HG02884 (cell line): ENCODE results near the gene GPR78.

Experiments used
- ATAC-seq: cut with Tn5 transposase; IDR thresholded peaks from one replicate; pipeline ENCODE4 v1.9.1; 2021; ENCODE audit warnings: mild to moderate bottlenecking, moderate library complexity; ENCODE audit not compliant: unreplicated experiment

The GPR78 gene

GRCh38 chr4:8598391-8599090 lies 18.3 kb downstream of the GPR78 start:
- ATAC-seq, result no peak

- ATAC-seq, result no peak
Observed at GRCh38 chr4:8599091-8599460, 18.9 kb downstream of the GPR78 start.

GRCh38 chr4:8599657-8600056 lies 19.5 kb downstream of the GPR78 start:
- no peak for ATAC-seq

- ATAC-seq, result no peak
Observed at GRCh38 chr4:8600266-8600665, 20.1 kb downstream of the GPR78 start.

GRCh38 chr4:8600686-8601085 lies 20.5 kb downstream of the GPR78 start:
- no peak for ATAC-seq

GRCh38 chr4:8601086-8601485 lies 20.9 kb downstream of the GPR78 start:
- ATAC-seq, result no peak

GRCh38 chr4:8601556-8601955 lies 21.4 kb downstream of the GPR78 start:
- ATAC-seq, result no peak

- ATAC-seq, result no peak
Observed at GRCh38 chr4:8602686-8603430, 22.7 kb downstream of the GPR78 start.

- no peak for ATAC-seq
Observed at GRCh38 chr4:8603931-8604330, 23.7 kb downstream of the GPR78 start.

GRCh38 chr4:8605289-8605688 lies 25.1 kb downstream of the GPR78 start:
- no peak for ATAC-seq

DNA sequence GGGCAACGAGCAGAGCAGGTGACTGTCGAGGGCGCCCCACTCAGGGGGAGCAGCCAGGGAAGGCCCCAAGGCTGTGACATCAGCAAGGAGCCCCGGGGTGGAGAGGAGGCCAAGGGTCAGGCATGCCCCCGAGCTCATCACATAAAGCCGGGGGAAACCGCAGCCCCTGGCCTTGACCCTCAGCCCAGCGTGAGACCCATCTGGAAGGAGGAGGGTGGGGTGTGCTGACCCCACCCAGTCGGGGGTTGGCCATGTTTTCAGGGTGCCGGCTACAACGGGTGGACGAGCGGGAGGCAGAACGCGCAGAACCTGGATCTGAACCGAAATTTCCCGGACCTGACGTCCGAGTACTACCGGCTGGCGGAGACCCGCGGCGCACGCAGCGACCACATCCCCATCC lies 26.3 kb downstream of the GPR78 start:
- ATAC-seq, result no peak

DNA sequence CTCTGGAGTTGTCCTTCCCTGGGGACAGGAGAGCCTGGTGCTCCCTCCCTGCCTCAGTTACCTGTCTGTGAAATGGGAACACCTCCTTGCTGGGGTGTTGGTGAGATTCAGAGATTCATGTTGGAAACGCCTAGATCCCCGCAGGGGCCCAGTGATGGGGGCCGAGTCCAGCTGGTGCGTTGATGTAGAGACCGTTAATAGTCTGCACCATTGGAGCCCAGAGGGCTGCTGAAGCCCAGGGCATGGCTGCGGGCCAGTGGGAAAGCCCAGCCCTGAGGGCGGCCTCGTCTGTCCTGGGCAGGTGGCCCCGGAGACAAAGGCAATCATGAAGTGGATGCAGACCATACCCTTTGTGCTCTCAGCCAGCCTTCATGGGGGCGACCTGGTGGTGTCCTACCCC lies 26.8 kb downstream of the GPR78 start:
- ATAC-seq, result no peak

- ATAC-seq, result no peak
Observed at GRCh38 chr4:8607603-8608481, 27.6 kb downstream of the GPR78 start.

DNA sequence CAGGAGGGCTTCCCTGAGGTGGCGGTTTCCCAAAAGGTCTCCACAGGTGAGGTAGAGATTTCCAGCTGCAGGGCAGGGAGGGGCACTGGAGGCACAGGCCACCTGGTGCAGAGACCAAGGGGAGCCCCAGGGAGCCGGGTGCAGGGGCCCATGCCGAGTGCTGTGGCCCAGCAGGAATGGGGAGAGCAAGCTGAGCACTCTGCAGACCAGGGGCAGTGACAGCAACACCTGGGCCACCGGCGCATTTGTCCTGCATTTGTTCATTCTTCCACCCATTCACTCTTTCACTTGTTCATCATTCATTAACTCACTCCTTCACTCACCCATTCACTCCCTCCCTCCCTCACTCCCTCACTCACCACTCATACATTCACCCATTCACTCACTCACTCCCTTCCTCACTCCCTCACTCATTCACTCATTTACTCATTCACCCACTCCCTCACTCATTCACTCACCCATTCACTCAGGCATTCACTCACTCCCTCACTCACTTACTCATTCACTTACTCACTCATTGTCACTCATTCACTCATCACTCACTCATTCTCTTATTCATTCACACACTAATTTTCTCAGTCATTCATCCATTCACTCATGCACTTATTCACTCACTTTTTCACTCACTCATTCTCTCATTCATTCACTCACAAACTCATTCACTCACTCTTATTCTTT lies 28.7 kb downstream of the GPR78 start:
- no peak for ATAC-seq

GRCh38 chr4:8609406-8609805 lies 29.2 kb downstream of the GPR78 start:
- ATAC-seq, result no peak

DNA sequence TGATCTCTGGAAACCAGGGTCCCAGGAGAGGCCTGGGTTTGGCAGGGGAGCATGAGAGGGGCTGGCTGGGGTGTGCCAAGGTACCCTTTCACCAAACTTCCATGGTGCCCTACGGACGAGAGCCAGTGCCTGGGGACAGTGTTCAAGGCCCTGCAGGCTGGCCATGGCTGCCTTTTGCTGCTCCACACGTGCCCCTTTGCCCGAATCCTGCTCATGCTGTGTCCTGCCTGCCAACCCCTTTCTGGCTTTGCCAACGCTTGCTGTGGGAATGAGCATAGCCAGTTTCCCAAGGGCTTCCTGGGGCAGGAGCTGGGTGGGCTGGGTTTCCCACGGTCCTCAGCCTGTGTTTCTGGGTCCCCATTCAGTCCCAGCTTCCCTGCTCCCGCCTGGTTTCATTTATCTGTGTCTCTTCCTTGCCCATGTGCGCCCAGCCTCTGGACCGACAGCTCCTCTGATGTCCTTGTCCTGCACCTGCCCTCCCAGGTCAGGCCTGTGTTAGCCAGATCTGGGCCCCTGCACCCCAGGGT lies 29.7 kb downstream of the GPR78 start:
- ATAC-seq, result no peak

DNA sequence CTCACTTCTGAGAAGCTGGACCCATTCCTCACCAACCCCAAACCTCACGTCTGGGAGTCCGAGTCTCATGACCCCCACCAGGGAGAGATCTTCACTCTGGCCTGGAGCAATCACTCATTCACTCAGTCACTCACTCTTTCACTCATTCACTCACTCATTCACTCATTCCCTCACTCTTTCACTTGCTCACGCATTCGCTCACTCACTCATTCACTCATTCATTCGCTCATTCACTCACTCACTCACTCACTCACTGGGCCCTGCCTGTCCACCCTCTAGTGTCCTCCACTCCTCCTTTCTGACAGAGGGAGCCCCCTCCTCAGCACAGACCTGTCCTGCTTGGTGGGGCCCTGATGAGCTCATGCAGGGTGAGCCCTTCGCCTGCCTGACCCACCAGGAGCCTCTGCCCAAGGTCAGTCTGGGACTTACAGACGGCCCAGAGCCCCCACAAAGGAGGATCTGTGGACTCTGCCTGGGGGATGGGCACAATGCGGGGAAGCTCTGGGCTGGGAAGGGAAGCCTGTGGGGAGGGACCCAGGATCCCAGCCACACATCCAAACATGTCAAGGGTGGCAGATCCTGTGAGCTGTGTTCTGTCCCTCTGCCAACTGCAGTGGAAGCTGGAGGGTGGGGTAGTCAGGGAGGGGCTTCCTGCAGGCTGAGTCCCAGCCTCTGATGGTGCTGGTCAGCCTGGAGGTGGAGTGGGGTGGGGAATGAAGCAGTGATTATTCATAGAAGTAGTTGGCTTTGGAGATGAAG lies 30.8 kb downstream of the GPR78 start:
- no peak for ATAC-seq

DNA sequence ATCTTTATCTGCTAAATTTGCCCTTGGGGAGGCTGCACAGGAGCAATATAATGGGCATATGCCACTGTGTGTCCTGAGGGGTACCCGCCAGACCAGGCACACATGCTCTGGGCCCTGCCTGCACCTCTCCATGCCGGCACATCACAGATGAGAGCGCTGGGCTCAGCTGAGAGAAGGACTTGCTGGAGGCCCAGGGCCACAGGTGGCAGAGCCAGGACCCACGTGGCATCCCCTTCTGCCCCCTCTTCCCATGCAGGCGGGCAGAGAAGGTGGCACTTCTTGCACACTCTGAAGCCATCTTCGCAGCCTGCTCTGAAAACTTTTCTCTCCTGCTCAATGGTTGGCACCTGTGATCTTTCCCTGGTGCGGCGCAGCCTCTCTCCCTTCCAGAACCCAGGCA lies 32.5 kb downstream of the GPR78 start:
- no peak for ATAC-seq

- ATAC-seq, result no peak
Observed at GRCh38 chr4:8613421-8614364, 33.5 kb downstream of the GPR78 start.
